ENCODE data around the gene ITPR1. TPM values are rescaled to one million over a fixed set of nuclear protein-coding genes. Genes with fewer than 3 reads are reported as not detected.
A peak's percentile ranks its signal among the peaks of the same experiment; 100 is the strongest.

The ITPR1 gene
- total RNA-seq, 4 donors from 2014 or later, result 15.3 to 50.2 (median 28.7) TPM

- H3K4me1 ChIP-seq, result peaks cover 0 to under 1% (median under 1%) of the 10 kb centered on the region in 4 donors
- no peak for DNase-seq
- intact Hi-C loops (cut with DNase I; ENCODE audit: low total_unique reads), result no loop called here
- H3K9me3 ChIP-seq, result no peaks in the 10 kb centered on the region
- no peak overlapping the region for H3K27ac ChIP-seq
- no peaks in the 10 kb centered on the region for H3K27me3 ChIP-seq
- no peak overlapping the region for H3K4me3 ChIP-seq
- WGBS, 2 donors (ENCODE audit: low coverage in 1 of 2), result 89 to 95% methylated on average over 5 to 12 of the region's 12 CpGs
- TF ChIP-seq POLR2AphosphoS5 (IDR thresholded peaks at IDR 0.05) (no peak), CTCF (IDR thresholded peaks at IDR 0.05) (no peak), POLR2A (IDR thresholded peaks at IDR 0.05) (no peak), EP300 (IDR thresholded peaks at IDR 0.05; ENCODE audit: low read depth) (no peak)
- H3K36me3 ChIP-seq, result no peaks in the 10 kb centered on the region
- in situ Hi-C loops (cut with MboI; ENCODE audit: low pct_ligation_motif_present in 1 of 4, low pct_unique_long_range_greater_than_20kb in 1 of 4, low sequenced_read_pairs in 3 of 4), result no loop called here
These were observed 326.0 kb downstream of the ITPR1 start for GRCh38 chr3:4818986-4819693.

- intact Hi-C loops (cut with DNase I; ENCODE audit: low total_unique reads), result no loop called here
These were observed 326.6 kb downstream of the ITPR1 start for GRCh38 chr3:4819746-4820145.

GRCh38 chr3:4820296-4821121 is 327.4 kb downstream of the ITPR1 start:
- DNase-seq, result no peak
- H3K4me1 ChIP-seq, result peaks cover 6 to 14% (median 12%) of the 10 kb centered on the region in 4 donors
- TF ChIP-seq POLR2AphosphoS5 (IDR thresholded peaks at IDR 0.05), result no peak
- TF ChIP-seq POLR2A (IDR thresholded peaks at IDR 0.05), result no peak
- TF ChIP-seq EP300 (IDR thresholded peaks at IDR 0.05; ENCODE audit: low read depth), result no peak
- no peak for TF ChIP-seq CTCF (IDR thresholded peaks at IDR 0.05)
- intact Hi-C loops (cut with DNase I; ENCODE audit: low total_unique reads), result no loop called here
- WGBS, 2 donors (ENCODE audit: low coverage in 1 of 2), result 90% methylated on average over 3 to 15 of the region's 17 CpGs
- H3K27ac ChIP-seq, result peak overlapping the region in 1 of 4 donors; percentile 5
- H3K4me3 ChIP-seq, result no peak overlapping the region
- in situ Hi-C loops (cut with MboI; ENCODE audit: low pct_ligation_motif_present in 1 of 4, low pct_unique_long_range_greater_than_20kb in 1 of 4, low sequenced_read_pairs in 3 of 4), result no loop called here
- no peaks in the 10 kb centered on the region for H3K27me3 ChIP-seq
- H3K9me3 ChIP-seq, result no peaks in the 10 kb centered on the region
- no peaks in the 10 kb centered on the region for H3K36me3 ChIP-seq

More at GRCh38 chr3:4819746-4820145, 326.6 kb downstream of the ITPR1 start:
- Histone ChIP-seq H3K36me3 (no peaks in the 10 kb centered on the region), H3K9me3 (no peaks in the 10 kb centered on the region), H3K27ac (no peak overlapping the region), H3K27me3 (no peaks in the 10 kb centered on the region), H3K4me1 (peaks cover 0 to 7% (median 5%) of the 10 kb centered on the region in 4 donors), H3K4me3 (no peak overlapping the region)
- DNase-seq, result no peak
- in situ Hi-C loops (cut with MboI; ENCODE audit: low pct_ligation_motif_present in 1 of 4, low pct_unique_long_range_greater_than_20kb in 1 of 4, low sequenced_read_pairs in 3 of 4), result no loop called here
- 77 to 100% methylated on average over 1 to 3 of the region's 3 CpGs for WGBS, 2 donors (ENCODE audit: low coverage in 1 of 2)
- no peak for TF ChIP-seq EP300 (IDR thresholded peaks at IDR 0.05; ENCODE audit: low read depth)
- no peak for TF ChIP-seq POLR2AphosphoS5 (IDR thresholded peaks at IDR 0.05)
- no peak for TF ChIP-seq POLR2A (IDR thresholded peaks at IDR 0.05)
- TF ChIP-seq CTCF (IDR thresholded peaks at IDR 0.05), result no peak

- H3K4me1 ChIP-seq, result peaks cover 15 to 23% (median 21%) of the 10 kb centered on the region in 4 donors
- TF ChIP-seq CTCF (IDR thresholded peaks at IDR 0.05), result no peak
- TF ChIP-seq EP300 (IDR thresholded peaks at IDR 0.05; ENCODE audit: low read depth), result no peak
- no peak for TF ChIP-seq POLR2A (IDR thresholded peaks at IDR 0.05)
- no peak for TF ChIP-seq POLR2AphosphoS5 (IDR thresholded peaks at IDR 0.05)
- H3K27me3 ChIP-seq, result no peaks in the 10 kb centered on the region
- H3K4me3 ChIP-seq, result no peak overlapping the region
- intact Hi-C loops (cut with DNase I; ENCODE audit: low total_unique reads), result no loop called here
- no peaks in the 10 kb centered on the region for H3K36me3 ChIP-seq
- in situ Hi-C loops (cut with MboI; ENCODE audit: low pct_ligation_motif_present in 1 of 4, low pct_unique_long_range_greater_than_20kb in 1 of 4, low sequenced_read_pairs in 3 of 4), result no loop called here
- H3K27ac ChIP-seq, result peak overlapping the region in 2 of 4 donors; percentile 5 to 34
- H3K9me3 ChIP-seq, result no peaks in the 10 kb centered on the region
- 83% methylated on average over 2 of the region's 2 CpGs; no CpG with 5 or more reads in 1 of the 2 donors for WGBS, 2 donors (ENCODE audit: low coverage in 1 of 2)
- no peak for DNase-seq
These were observed 328.2 kb downstream of the ITPR1 start for GRCh38 chr3:4821338-4821737.
